ENCODE data around the gene NUP160.

DNA sequence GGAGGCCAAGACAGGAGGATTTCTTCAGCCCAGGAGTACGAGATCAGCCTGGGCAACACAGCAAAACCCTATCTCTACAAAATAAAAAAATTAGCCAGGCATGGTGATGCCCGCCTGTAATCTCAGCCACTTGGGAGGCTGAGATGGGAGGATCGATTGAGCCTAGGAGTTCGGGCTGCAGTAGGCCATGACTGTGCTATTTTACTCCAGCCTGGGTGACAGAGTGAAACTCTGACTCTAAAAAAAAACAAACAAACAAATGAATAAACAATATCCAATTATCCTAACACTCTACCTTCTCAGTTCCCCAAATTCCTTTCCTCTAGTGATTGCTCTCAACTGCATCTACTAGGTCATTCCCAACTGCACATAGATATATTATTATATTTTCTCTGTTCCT, 5.4 kb downstream of the NUP160 start:
- TF ChIP-seq, protein P1, sequence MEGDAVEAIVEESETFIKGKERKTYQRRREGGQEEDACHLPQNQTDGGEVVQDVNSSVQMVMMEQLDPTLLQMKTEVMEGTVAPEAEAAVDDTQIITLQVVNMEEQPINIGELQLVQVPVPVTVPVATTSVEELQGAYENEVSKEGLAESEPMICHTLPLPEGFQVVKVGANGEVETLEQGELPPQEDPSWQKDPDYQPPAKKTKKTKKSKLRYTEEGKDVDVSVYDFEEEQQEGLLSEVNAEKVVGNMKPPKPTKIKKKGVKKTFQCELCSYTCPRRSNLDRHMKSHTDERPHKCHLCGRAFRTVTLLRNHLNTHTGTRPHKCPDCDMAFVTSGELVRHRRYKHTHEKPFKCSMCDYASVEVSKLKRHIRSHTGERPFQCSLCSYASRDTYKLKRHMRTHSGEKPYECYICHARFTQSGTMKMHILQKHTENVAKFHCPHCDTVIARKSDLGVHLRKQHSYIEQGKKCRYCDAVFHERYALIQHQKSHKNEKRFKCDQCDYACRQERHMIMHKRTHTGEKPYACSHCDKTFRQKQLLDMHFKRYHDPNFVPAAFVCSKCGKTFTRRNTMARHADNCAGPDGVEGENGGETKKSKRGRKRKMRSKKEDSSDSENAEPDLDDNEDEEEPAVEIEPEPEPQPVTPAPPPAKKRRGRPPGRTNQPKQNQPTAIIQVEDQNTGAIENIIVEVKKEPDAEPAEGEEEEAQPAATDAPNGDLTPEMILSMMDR (IDR thresholded peaks at IDR 0.05): no peak
- TF ChIP-seq POLR2A (IDR thresholded peaks at IDR 0.05): no peak
